HepG2 (cell line): ENCODE measurements around the gene LTK. TPM values are rescaled to one million over a fixed set of nuclear protein-coding genes. Genes with fewer than 3 reads are reported as not detected.
A peak's percentile ranks its signal among the peaks of the same experiment; 100 is the strongest.

Source experiments
- ATAC-seq: fragments of 200-7000 bp; cut with Tn5 transposase; 3 replicates; pipeline ENCODE4 v1.9.1; 2020; ENCODE audit warnings: mild to moderate bottlenecking, moderate library complexity
- BruUV-seq: library from RNA; stranded (reverse); fragments of 400-500 nt; replicated peaks from 2 replicates; lab custom pipeline; 2021; lab: Mats Ljungman, UMichigan
- CTCF ChIA-PET: fragments of 300-600 bp; formaldehyde crosslinking; extraction: SDS; loops from one replicate; lab custom pipeline; 2021; ENCODE audit warnings: low total read pairs, inconsistent platforms, low intra/inter-chr PET ratio; lab: Yijun Ruan, JAX
- POLR2A ChIA-PET: fragments of 350-600 bp; sonication (Branson Sonifier 250); formaldehyde crosslinking; loops from one replicate; lab custom pipeline; 2020; ENCODE audit warnings: antibody characterized with exemption, inconsistent platforms; lab: Yijun Ruan, JAX
- DNase-seq: peaks from one replicate; pipeline ENCODE4 v3.0.0-alpha.2; 2015; ENCODE audit warnings: low spot score
- FAIRE-seq: peaks from 3 replicates; lab custom pipeline; 2011; peaks lifted over from hg19 to GRCh38; lab: Jason Lieb, UNC
- H2AFZ ChIP-seq: one replicate; pipeline ENCODE4 v1.6.1; 2011; ENCODE audit warnings: low read length, inconsistent platforms
- H3K27ac ChIP-seq: fragments of 300-600 bp; 3 replicates; pipeline ENCODE4 v1.8.0; 2011; ENCODE audit warnings: mixed run types, mild to moderate bottlenecking, mixed read lengths, low read length, inconsistent platforms; ENCODE audit not compliant: insufficient read depth; ENCODE audit errors: extremely low read length
- H3K27me3 ChIP-seq, 2 experiments: fragments of 200-600 bp in 1 of 2; 2 replicates in 1 of 2; 3 replicates in 1 of 2; pipeline versions ENCODE4 v1.6.0 to v1.8.0; 2011; ENCODE audit warnings: low read length in 2 of 2, mild to moderate bottlenecking in 2 of 2, moderate library complexity in 2 of 2, inconsistent platforms in 1 of 2; ENCODE audit not compliant: insufficient read depth in 2 of 2, control insufficient read depth in 1 of 2
- H3K36me3 ChIP-seq, 2 experiments: fragments of 200-600 bp in 1 of 2; replicated peaks in 1 of 2; 2 replicates in 1 of 2; 3 replicates in 1 of 2; pipeline versions ENCODE4 v1.5.1 to v1.8.0; 2011; ENCODE audit warnings: low read length in 2 of 2, inconsistent platforms in 1 of 2; ENCODE audit not compliant: insufficient read depth in 2 of 2, control insufficient read depth in 1 of 2
- H3K4me1 ChIP-seq: 2 replicates; pipeline ENCODE4 v1.5.1; 2012; ENCODE audit warnings: low read length, inconsistent platforms; ENCODE audit not compliant: insufficient read depth
- H3K4me2 ChIP-seq: 2 replicates; pipeline ENCODE4 v1.6.0; 2011; ENCODE audit warnings: low read depth, low read length, inconsistent platforms
- H3K4me3 ChIP-seq, 3 experiments: fragments of 200-600 bp in 1 of 3; sonication (generic), shearing (Covaris generic) in 1 of 3; replicated peaks in 1 of 3; 2 replicates each; pipeline ENCODE4 v1.5.1; 2011 to 2016; ENCODE audit warnings: low read length in 3 of 3, inconsistent platforms in 2 of 3, low read depth in 2 of 3, mild to moderate bottlenecking in 2 of 3, control low read depth in 1 of 3, mixed read lengths in 1 of 3; ENCODE audit not compliant: insufficient read depth in 1 of 3
- H3K79me2 ChIP-seq: one replicate; pipeline ENCODE4 v1.6.1; 2011; ENCODE audit warnings: low read length, inconsistent platforms; ENCODE audit not compliant: insufficient read depth
- H3K9ac ChIP-seq: 2 replicates; pipeline ENCODE4 v1.6.0; 2011; ENCODE audit warnings: mild to moderate bottlenecking, low read depth, low read length, inconsistent platforms; ENCODE audit not compliant: insufficient read depth
- H3K9me3 ChIP-seq: 2 replicates; pipeline ENCODE4 v1.5.1; 2012; ENCODE audit warnings: mild to moderate bottlenecking, low read length
- H4K20me1 ChIP-seq: 2 replicates; pipeline ENCODE4 v1.6.0; 2011; ENCODE audit warnings: inconsistent platforms, mild to moderate bottlenecking, low read length, moderate library complexity; ENCODE audit not compliant: insufficient read depth
- ARHGAP35 ChIP-seq: sonication (generic); formaldehyde crosslinking; IDR thresholded peaks from 2 replicates; pipeline ENCODE4 v1.9.0; 2022; ENCODE audit warnings: mild to moderate bottlenecking, inconsistent platforms, moderate library complexity, missing genetic modification reagents, borderline replicate concordance
- ARID3A ChIP-seq: IDR thresholded peaks from 2 replicates; pipeline ENCODE4 v1.6.1; 2012; ENCODE audit warnings: low read depth, low read length, improper control_type of control experiment
- ATF4 ChIP-seq, 2 experiments: fragments of 450-650 bp in 1 of 2; sonication (generic) in 1 of 2; formaldehyde crosslinking; IDR thresholded peaks; 2 replicates each; pipeline versions ENCODE4 v1.5.0 to v1.8.0; 2020 to 2022; ENCODE audit warnings: mild to moderate bottlenecking in 1 of 2, missing genetic modification reagents in 1 of 2
- BORCS8-MEF2B ChIP-seq: sonication (generic); formaldehyde crosslinking; IDR thresholded peaks from 2 replicates; pipeline ENCODE4 v1.8.0; 2022; ENCODE audit warnings: mild to moderate bottlenecking, missing genetic modification reagents
- CBFB ChIP-seq: sonication (generic); formaldehyde crosslinking; IDR thresholded peaks from 2 replicates; pipeline ENCODE4 v1.4.0; 2020; ENCODE audit warnings: missing genetic modification reagents
- CREB1 ChIP-seq, 2 experiments: fragments of 450-650 bp in 1 of 2; IDR thresholded peaks; 2 replicates each; pipeline ENCODE4 v1.6.1; 2016 to 2017; ENCODE audit warnings: control low read depth in 1 of 2, mild to moderate bottlenecking in 1 of 2, missing compliant biosample characterization in 1 of 2, missing genetic modification characterization in 1 of 2
- ERF ChIP-seq: IDR thresholded peaks from 2 replicates; pipeline ENCODE4 v1.6.1; 2018; ENCODE audit warnings: missing biosample characterization, missing genetic modification reagents
- FOXM1 ChIP-seq: sonication (generic); formaldehyde crosslinking; IDR thresholded peaks from 2 replicates; pipeline ENCODE4 v1.5.0; 2020; ENCODE audit warnings: missing genetic modification reagents
- HHEX ChIP-seq: IDR thresholded peaks from 2 replicates; pipeline ENCODE4 v1.6.1; 2016; ENCODE audit warnings: control low read depth
- HMG20A ChIP-seq: IDR thresholded peaks from 2 replicates; pipeline ENCODE4 v1.6.1; 2016; ENCODE audit warnings: borderline replicate concordance
- IRF2 ChIP-seq: IDR thresholded peaks from 2 replicates; pipeline ENCODE4 v1.6.1; 2018; ENCODE audit warnings: missing genetic modification reagents, missing compliant biosample characterization
- NKX3-1 ChIP-seq: sonication (generic); formaldehyde crosslinking; IDR thresholded peaks from 2 replicates; pipeline ENCODE4 v1.5.0; 2020; ENCODE audit warnings: missing genetic modification reagents
- PAF1 ChIP-seq: IDR thresholded peaks from 2 replicates; pipeline ENCODE4 v1.6.1; 2016; ENCODE audit warnings: missing genetic modification reagents, missing compliant biosample characterization
- RBFOX2 ChIP-seq: fragments of 200-400 bp; formaldehyde crosslinking; IDR thresholded peaks from 2 replicates; pipeline ENCODE4 v1.6.1; 2017; ENCODE audit warnings: low read depth, mild to moderate bottlenecking, low read length
- SALL2 ChIP-seq: sonication (generic); formaldehyde crosslinking; IDR thresholded peaks from 2 replicates; pipeline ENCODE4 v1.8.1; 2023; ENCODE audit warnings: mild to moderate bottlenecking, missing genetic modification reagents, inconsistent platforms
- SRY ChIP-seq: sonication (generic); formaldehyde crosslinking; IDR thresholded peaks from 2 replicates; pipeline ENCODE4 v1.8.0; 2022; ENCODE audit warnings: mild to moderate bottlenecking, missing genetic modification reagents
- ZBTB3 ChIP-seq: sonication (generic); formaldehyde crosslinking; IDR thresholded peaks from 2 replicates; pipeline ENCODE4 v1.4.0; 2020; ENCODE audit warnings: low read depth, mild to moderate bottlenecking, moderate library complexity, missing genetic modification reagents, borderline replicate concordance
- ZNF281 ChIP-seq: sonication (generic); formaldehyde crosslinking; IDR thresholded peaks from 2 replicates; pipeline ENCODE4 v1.4.0; 2020; ENCODE audit warnings: missing genetic modification reagents, borderline replicate concordance
- ZNF891 ChIP-seq: sonication (generic); formaldehyde crosslinking; IDR thresholded peaks from 2 replicates; pipeline ENCODE4 v1.5.0; 2020; ENCODE audit warnings: mild to moderate bottlenecking, missing genetic modification reagents
- WGBS: methylation state at CpG from one replicate; pipeline ENCODE4 v1.1.6; 2017; ENCODE audit warnings: low lambda C conversion rate; 5-methylcytosine and 5-hydroxymethylcytosine counted together
- in situ Hi-C: cut with HindIII; loops from 2 replicates; pipeline ENCODE4 v1.10.0; 2017; ENCODE audit warnings: low pct_unique_long_range_greater_than_20kb; ENCODE audit not compliant: extremely low pct_ligation_motif_present
- intact Hi-C: fragments of 100-400 bp; cut with micrococcal nuclease; formaldehyde crosslinking; loops from one replicate; pipeline ENCODE4 v1.10.0; 2022; ENCODE audit not compliant: unreplicated experiment
- polyA plus RNA-seq, 8 experiments: library from polyadenylated mRNA; depleted of rRNA in 3 of 8; stranded (reverse) in 7 of 8; unstranded in 1 of 8; fragments of >200 nt; fragmentation: Illumina TruSeq in 4 of 8; extraction: Trizol in 4 of 8; gene quantifications; 2 replicates each; pipeline versions ENCODE4 v1.2.1 to v1.2.3, GENCODE V29; 2011 to 2016; ENCODE audit warnings: low read depth in 4 of 8, missing spikeins in 1 of 8, mixed read lengths in 1 of 8; ENCODE audit not compliant: insufficient read depth in 1 of 8
- total RNA-seq, 5 experiments: library from RNA; depleted of rRNA; stranded (reverse); fragments of >200 nt; fragmentation: Illumina TruSeq; extraction: Trizol; gene quantifications; 2 replicates each; pipeline ENCODE4 v1.2.3, GENCODE V29; 2016; ENCODE audit warnings: low read depth in 1 of 5

Gene LTK
- total and polyA plus RNA-seq, 2 of the 13 experiments (the other 11 are each of a cell fraction or from before 2014, with no cell fraction given): 0.01 TPM; not detected in 1

- peak; percentile 58 for FAIRE-seq
- 0 out of 5 replicates have a peak, but pooled peaks cover 0 to 4% of the 10 kb centered on the region in 2 experiments for H3K36me3 ChIP-seq
- TSS peak; percentile 14 for BruUV-seq
- H3K79me2 ChIP-seq: no peaks in the 10 kb centered on the region
- 56% methylated on average over 2 of the region's 3 CpGs for WGBS
- ATAC-seq: peak; percentile 46
- 0 out of 2 replicates have a peak overlapping the region, but pooled peaks have one; percentile 25 for H3K9ac ChIP-seq
- H3K4me1 ChIP-seq: peaks cover 83% of the 10 kb centered on the region
- DNase-seq: no peak
- H4K20me1 ChIP-seq: no peaks in the 10 kb centered on the region
- H3K4me2 ChIP-seq: no peak overlapping the region
- intact Hi-C loops: loop anchor here (5.0 kb wide), 1 partner anchor 251 kb away; no protein-coding TSS in a partner anchor
- ChIA-PET CTCF (interaction anchor here (1.8 to 1.9 kb wide), 2 partner anchors 19 to 42 kb away, joined by 3 to 10 read pairs; no protein-coding TSS in a partner anchor), POLR2A (interaction anchor here (0.6 to 2.1 kb wide), 10 partner anchors 9 to 99 kb away, joined by 3 to 11 read pairs (median 5); partner anchors contain the start of gene MGA)
- in situ Hi-C loops: no loop called here
- H2AFZ ChIP-seq: no peak overlapping the region
- peak overlapping the region; percentile 22 for H3K27ac ChIP-seq
- no peaks in the 10 kb centered on the region; a peak in 1 of 5 replicates for H3K27me3 ChIP-seq
- no peaks in the 10 kb centered on the region for H3K9me3 ChIP-seq
- H3K4me3 ChIP-seq: no peak overlapping the region
- TF ChIP-seq HMG20A (CRISPR knock-in tag): no peak
- TF ChIP-seq ZNF281: peak; percentile 77; the same call in 1 of the 2 replicates
- peak; percentile 25; the same call in 1 of the 2 replicates for TF ChIP-seq ERF (CRISPR knock-in tag)
- no peak for TF ChIP-seq ZNF891
- TF ChIP-seq HHEX: no peak
- TF ChIP-seq IRF2 (CRISPR knock-in tag): no peak
- TF ChIP-seq RBFOX2: no peak
- no peak for TF ChIP-seq BORCS8-MEF2B (CRISPR knock-in tag)
- TF ChIP-seq SALL2 (CRISPR knock-in tag): no peak
- no peak for TF ChIP-seq ZBTB3
- TF ChIP-seq FOXM1 (CRISPR knock-in tag): no peak
- no peak for TF ChIP-seq ARID3A
- TF ChIP-seq NKX3-1 (CRISPR knock-in tag): no peak
- no peak for TF ChIP-seq CREB1 (IDR thresholded peaks at IDR 0.05)
- TF ChIP-seq CREB1 (CRISPR knock-in tag; IDR thresholded peaks at IDR 0.05): no peak
- TF ChIP-seq ATF4 (CRISPR knock-in tag; IDR thresholded peaks at IDR 0.05): no peak
- TF ChIP-seq ARHGAP35 (CRISPR knock-in tag): no peak
- no peak for TF ChIP-seq CBFB (CRISPR knock-in tag)
- TF ChIP-seq PAF1 (CRISPR knock-in tag): no peak
- TF ChIP-seq SRY: no peak
Measured at GRCh38 chr15:41561777-41562145, 48.1 kb upstream of the LTK start.
